HG02759 (cell line): ENCODE results near the gene RIPOR2.

ENCODE experiments used
- ATAC-seq: cut with Tn5 transposase; IDR thresholded peaks from one replicate; pipeline ENCODE4 v1.9.1; 2021; ENCODE audit warnings: mild to moderate bottlenecking, moderate library complexity; ENCODE audit not compliant: unreplicated experiment

Gene RIPOR2, protein sequence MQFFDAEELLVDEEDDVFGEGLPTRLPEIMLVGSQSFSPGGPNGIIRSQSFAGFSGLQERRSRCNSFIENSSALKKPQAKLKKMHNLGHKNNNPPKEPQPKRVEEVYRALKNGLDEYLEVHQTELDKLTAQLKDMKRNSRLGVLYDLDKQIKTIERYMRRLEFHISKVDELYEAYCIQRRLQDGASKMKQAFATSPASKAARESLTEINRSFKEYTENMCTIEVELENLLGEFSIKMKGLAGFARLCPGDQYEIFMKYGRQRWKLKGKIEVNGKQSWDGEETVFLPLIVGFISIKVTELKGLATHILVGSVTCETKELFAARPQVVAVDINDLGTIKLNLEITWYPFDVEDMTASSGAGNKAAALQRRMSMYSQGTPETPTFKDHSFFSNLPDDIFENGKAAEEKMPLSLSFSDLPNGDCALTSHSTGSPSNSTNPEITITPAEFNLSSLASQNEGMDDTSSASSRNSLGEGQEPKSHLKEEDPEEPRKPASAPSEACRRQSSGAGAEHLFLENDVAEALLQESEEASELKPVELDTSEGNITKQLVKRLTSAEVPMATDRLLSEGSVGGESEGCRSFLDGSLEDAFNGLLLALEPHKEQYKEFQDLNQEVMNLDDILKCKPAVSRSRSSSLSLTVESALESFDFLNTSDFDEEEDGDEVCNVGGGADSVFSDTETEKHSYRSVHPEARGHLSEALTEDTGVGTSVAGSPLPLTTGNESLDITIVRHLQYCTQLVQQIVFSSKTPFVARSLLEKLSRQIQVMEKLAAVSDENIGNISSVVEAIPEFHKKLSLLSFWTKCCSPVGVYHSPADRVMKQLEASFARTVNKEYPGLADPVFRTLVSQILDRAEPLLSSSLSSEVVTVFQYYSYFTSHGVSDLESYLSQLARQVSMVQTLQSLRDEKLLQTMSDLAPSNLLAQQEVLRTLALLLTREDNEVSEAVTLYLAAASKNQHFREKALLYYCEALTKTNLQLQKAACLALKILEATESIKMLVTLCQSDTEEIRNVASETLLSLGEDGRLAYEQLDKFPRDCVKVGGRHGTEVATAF

DNA sequence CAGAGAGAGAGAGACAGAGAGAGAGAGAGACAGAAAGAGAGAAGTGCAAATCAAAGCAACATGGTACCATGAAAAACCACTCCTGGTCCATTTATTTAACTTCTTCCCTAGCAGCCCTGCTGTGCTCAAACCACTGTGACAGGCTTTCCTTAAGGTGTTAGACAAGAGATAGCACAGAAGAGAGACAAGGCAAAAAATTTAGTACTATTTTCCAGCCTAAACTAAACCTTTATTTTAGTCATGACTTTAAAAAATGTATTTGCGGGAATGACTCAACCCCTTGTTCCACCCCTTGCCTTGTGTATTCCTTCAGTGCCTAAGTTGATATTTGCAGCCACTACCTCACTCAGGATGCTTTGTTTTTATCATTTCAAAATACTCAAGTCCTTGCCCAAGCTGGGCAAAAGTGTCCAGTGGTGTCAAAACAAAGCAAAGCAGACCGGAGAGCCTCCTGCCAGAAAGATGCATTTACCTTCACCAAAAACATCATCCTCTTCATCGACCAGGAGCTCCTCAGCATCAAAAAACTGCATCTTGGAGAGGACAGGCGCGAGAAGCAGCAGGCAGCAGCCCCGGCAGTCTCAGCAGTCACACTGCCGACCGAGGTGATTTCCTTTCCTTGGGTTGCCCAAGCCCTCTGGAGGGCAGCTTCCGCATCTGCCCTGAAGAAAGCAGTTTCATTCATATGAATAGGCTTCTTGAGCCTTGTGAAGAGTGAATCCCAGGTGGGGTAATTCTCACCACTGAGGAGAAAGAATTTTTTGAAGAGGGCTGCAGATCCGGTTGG is at the start of gene RIPOR2:
Gene RIPOR2, minus strand, starts transcription at position 595 of the 787 bp plus-strand sequence. Its CDS starts 62 bp downstream, at position 533.
- ATAC-seq = peak; percentile 34

GRCh38 chr6:24985323-24985722 is 49.6 kb upstream of the RIPOR2 start:
- no peak for ATAC-seq

- ATAC-seq = no peak
Observed at GRCh38 chr6:24982231-24982630, 46.5 kb upstream of the RIPOR2 start.

- ATAC-seq = no peak
Observed at GRCh38 chr6:24981386-24981760, 45.6 kb upstream of the RIPOR2 start.

GRCh38 chr6:24980507-24981385 is 45.0 kb upstream of the RIPOR2 start:
- no peak for ATAC-seq

DNA sequence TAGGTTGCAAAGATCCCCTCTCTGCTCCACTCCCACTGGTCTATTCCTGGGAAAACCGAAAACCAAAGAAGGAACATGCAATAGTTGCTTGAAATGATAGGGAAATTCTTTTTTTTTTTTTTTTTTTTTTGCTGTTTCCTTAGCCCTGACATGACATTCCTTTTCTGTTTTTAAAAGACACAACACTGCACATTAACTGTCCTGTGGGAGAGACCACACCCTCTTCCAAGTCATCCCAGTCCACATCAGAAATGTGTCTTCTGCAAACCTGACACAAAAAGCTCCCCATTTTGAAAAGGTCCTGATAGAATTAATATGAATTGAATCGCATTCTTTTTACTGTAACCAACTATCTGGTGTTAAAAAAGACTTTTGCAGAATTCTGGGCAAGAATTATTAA is 43.4 kb upstream of the RIPOR2 start:
- ATAC-seq = no peak

DNA sequence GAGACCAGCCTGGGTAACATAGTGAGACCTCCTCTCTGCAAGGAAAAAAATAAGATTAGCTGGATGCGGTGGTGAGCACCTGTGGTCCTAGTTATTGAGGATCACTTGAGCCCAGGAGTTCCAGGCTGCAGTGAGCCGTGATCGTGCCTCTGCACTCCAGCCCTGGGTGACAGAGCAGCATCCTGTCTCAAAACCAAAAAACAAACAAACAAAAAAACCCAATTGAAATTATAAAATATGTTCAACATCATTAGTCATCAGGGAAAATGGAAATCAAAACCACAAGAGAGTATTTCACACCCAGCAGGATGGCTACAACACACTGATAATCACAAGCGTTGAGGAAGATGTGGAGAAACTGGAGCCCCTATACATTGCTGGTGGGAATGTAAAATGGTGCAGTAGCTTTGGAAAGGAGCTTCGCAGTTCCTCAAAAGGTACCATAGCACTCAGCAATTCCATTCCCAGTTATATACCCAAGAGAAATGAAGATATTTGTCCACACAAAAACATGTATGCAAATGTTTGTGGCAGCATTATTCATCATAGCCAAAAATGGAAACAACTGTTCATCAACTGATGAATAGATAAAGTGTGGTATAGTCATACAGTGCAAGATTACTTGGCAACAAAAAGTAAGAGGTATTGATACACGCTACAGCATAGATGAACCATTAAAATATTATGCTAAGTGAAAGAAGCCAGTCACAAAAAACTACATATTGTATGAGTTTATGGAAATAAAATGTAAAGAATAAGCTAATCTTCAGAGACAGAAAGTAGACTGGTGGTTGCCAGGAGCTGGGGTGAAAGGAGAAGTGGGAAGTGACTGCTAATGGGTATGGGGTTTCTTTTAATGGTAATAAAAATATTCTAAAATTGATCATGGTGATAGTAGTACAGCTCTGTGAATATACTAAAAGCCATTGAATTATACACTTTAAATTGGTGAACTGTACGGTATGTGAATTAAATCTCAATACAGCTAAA is 38.7 kb upstream of the RIPOR2 start:
- ATAC-seq = peak; percentile 71

GRCh38 chr6:24972311-24972958 is 36.7 kb upstream of the RIPOR2 start:
- no peak for ATAC-seq

DNA sequence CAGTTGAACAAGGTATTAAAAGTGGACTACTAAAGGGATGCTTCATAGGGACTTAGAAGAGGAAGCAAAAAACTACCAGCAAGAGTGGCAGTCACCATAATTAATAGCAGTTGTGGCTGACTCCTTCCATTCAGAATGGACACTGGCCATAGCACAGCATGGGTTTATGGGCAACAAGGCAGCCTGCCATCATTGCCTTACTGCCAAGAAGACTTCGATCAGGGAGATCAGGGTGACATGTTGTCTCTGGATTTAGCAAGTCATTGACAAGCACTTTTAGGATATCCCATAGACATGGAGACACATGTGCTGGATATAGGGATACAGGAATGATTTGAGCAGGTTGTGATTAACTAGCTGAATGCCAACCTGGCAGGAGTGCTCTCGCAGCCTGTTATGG is 35.3 kb upstream of the RIPOR2 start:
- no peak for ATAC-seq

- ATAC-seq = no peak
Observed at GRCh38 chr6:24969343-24969860, 33.6 kb upstream of the RIPOR2 start.

DNA sequence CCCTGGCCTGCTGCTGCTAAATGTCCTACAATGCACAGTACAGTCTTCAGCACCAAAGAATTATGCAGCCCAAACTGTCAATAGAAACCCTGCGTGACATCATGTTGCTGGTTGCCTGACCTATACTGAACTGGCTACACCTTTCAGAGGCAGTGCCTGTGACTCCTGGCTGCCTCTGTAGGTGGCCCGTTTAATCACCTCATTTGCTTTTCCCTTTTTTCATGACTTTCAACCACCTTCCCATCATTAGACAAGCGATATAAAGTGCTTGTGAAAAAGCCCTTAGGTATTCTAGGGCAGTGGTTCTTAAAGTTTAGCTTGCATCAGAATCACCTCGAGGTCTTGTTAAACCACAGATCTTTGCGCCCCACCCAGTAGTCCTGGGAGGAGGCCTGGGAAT is 33.0 kb upstream of the RIPOR2 start:
- ATAC-seq = no peak

DNA sequence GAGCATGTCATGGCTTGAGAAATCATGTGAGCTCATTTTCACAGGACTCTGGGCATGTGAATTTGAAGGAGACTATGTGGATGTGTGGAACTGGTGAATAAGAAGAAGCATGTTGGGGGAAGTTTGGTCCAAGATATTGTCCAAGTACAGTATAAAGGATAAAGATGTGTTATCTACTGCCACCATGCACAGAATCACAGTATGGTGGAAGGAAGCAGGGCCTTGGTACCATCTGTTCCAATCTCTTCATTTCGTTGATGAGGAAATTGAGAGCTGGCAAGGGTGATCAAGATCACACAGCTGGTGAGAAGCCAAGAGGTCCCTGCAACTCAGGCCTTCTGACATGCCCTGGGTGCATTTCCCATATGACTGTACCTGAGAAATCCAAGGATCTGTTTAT is 31.5 kb upstream of the RIPOR2 start:
- ATAC-seq = no peak

- no peak for ATAC-seq
Observed at GRCh38 chr6:24966381-24966780, 30.6 kb upstream of the RIPOR2 start.

GRCh38 chr6:24963887-24964570 is 28.3 kb upstream of the RIPOR2 start:
- ATAC-seq = no peak

DNA sequence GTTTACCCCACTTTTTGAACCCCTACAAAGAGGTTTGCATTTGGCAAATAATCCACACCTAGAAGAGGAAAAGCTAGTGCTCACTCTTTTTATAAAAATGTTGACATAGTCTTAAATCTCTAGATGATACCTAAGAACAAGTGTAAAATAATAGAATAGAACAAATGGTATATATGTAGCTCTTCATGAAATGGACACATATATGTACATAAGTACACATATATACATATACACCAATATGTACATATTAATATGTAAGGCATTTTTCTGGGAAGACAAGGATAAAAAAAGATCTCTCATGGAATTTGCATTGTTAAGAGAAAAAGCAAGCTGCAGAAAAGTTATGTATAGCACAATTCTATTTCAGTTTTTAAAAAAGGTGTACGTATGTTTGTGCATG is 27.6 kb upstream of the RIPOR2 start:
- no peak for ATAC-seq

- ATAC-seq = no peak
Observed at GRCh38 chr6:24961852-24962251, 26.1 kb upstream of the RIPOR2 start.

DNA sequence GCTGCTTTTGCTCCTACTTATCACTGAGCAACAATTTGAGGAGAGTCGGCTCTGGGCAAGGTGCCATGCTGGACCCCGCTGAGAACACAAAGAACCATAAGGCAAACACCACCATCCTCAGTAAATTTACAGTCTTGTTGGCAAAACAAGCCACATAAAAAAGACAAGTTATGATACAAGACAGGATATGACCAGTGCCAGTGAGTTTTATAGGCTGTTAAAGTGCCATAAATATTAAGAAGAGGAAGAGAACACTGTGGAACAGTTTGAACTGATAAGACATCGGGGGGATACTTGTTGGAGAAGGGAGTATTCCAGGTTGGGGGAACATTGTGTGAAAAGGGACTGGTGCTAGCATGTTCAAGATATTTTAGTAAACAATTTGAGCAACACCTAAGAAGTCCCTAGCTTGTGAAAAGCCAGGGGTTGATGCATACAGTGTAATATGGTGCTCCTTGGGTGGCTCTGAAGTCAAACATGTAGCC is 25.3 kb upstream of the RIPOR2 start:
- no peak for ATAC-seq
